Prostate gland (tissue), 2 donors: ENCODE data around the gene FUT8. TPM values are rescaled to one million over a fixed set of nuclear protein-coding genes. Genes with fewer than 3 reads are reported as not detected.

Source experiments
- DNase-seq: peaks from one replicate; pipeline ENCODE4 v3.0.0-alpha.2; 2019; ENCODE audit warnings: low spot score
- H3K27ac ChIP-seq, 2 donors: fragments of 200-600 bp; sonication (generic); 2 replicates each; pipeline ENCODE4 v1.5.1; 2017 to 2019
- H3K27me3 ChIP-seq: fragments of 200-600 bp; sonication (generic); replicated peaks from 2 replicates; pipeline ENCODE4 v1.5.1; 2019; ENCODE audit not compliant: insufficient read depth
- H3K36me3 ChIP-seq, 2 donors: fragments of 200-600 bp; sonication (generic); 1 replicate in 1 of 2; 2 replicates in 1 of 2; pipeline versions ENCODE4 v1.5.1 to v1.8.1; 2017 to 2019
- H3K4me1 ChIP-seq: fragments of 200-600 bp; sonication (generic); replicated peaks from 2 replicates; pipeline ENCODE4 v1.5.1; 2019
- H3K4me3 ChIP-seq, 2 donors: fragments of 200-600 bp; sonication (generic); 2 replicates each; pipeline ENCODE4 v1.5.1; 2017 to 2019
- H3K9me3 ChIP-seq: fragments of 200-600 bp; sonication (generic); 2 replicates; pipeline ENCODE4 v1.5.1; 2017
- CTCF ChIP-seq, 4 experiments: fragments of 200-600 bp in 2 of 4; fragments of 450-650 bp in 2 of 4; sonication (generic) in 2 of 4; IDR thresholded peaks; 1 replicate in 3 of 4; 2 replicates in 1 of 4; pipeline ENCODE4 v1.5.1; 2016 to 2019; ENCODE audit warnings: antibody characterized with exemption in 4 of 4, mild to moderate bottlenecking in 2 of 4, moderate library complexity in 2 of 4
- POLR2A ChIP-seq: fragments of 450-650 bp; IDR thresholded peaks from one replicate; pipeline ENCODE4 v1.6.1; 2016; ENCODE audit warnings: antibody characterized with exemption, mild to moderate bottlenecking
- POLR2AphosphoS5 ChIP-seq: sonication (generic); formaldehyde crosslinking; IDR thresholded peaks from one replicate; pipeline ENCODE4 v1.6.1; 2017; ENCODE audit warnings: antibody characterized with exemption
- WGBS: methylation state at CpG from one replicate; pipeline ENCODE4 v1.1.5; 2018; 5-methylcytosine and 5-hydroxymethylcytosine counted together
- intact Hi-C: fragments of 100-400 bp; cut with DNase I; formaldehyde crosslinking; loops from one replicate; pipeline ENCODE4 v1.14.2; 2022
- microRNA counts, 2 donors: library from miRNA; unstranded; fragments of <30 nt; microRNA quantifications; one replicate each; lab custom pipeline; 2016 to 2017
- microRNA-seq: library from miRNA; unstranded; fragments of <30 nt; microRNA quantifications from one replicate; pipeline ENCODE4, GENCODE V29; 2016
- small RNA-seq, 2 donors: library from RNA; depleted of rRNA; stranded (forward); fragments of <200 nt; gene quantifications; one replicate each; pipeline ENCODE3, GENCODE V24; 2016
- total RNA-seq, 2 donors: library from RNA; depleted of rRNA; stranded (reverse); fragments of >200 nt; gene quantifications; one replicate each; pipeline ENCODE4 v1.1.0, GENCODE V29; 2016

FUT8 gene
- total RNA-seq, 2 donors from 2014 or later: 12.4 to 27.9 TPM

GRCh38 chr14:65790172-65790815 is 377.8 kb downstream of the FUT8 start:
- H3K27me3 ChIP-seq: no peaks in the 10 kb centered on the region
- H3K36me3 ChIP-seq: no peaks in the 10 kb centered on the region

GRCh38 chr14:65791191-65791981 is 378.9 kb downstream of the FUT8 start:
- Histone ChIP-seq H3K4me3 (no peak overlapping the region), H3K4me1 (no peaks in the 10 kb centered on the region), H3K27ac (no peak overlapping the region), H3K27me3 (no peaks in the 10 kb centered on the region), H3K36me3 (no peaks in the 10 kb centered on the region), H3K9me3 (no peaks in the 10 kb centered on the region)
- TF ChIP-seq POLR2A (no peak), CTCF (IDR thresholded peaks at IDR 0.05) (no peak)
- intact Hi-C loops: no loop called here
- 69% methylated on average over 14 of the region's 14 CpGs for WGBS
- no peak for DNase-seq

More at GRCh38 chr14:65790172-65790815, 377.8 kb downstream of the FUT8 start:
- TF ChIP-seq POLR2AphosphoS5 (no peak), CTCF (IDR thresholded peaks at IDR 0.05) (no peak), POLR2A (no peak)
- DNase-seq: no peak
- no peaks in the 10 kb centered on the region for H3K9me3 ChIP-seq
- 73% methylated on average over 7 of the region's 7 CpGs for WGBS
- intact Hi-C loops: no loop called here
- H3K4me1 ChIP-seq: no peaks in the 10 kb centered on the region
- no peak overlapping the region for H3K27ac ChIP-seq
- H3K4me3 ChIP-seq: no peak overlapping the region

- TF ChIP-seq POLR2A: no peak
- TF ChIP-seq POLR2AphosphoS5: no peak
- no peak for TF ChIP-seq CTCF (IDR thresholded peaks at IDR 0.05)
- 80% methylated on average over 9 of the region's 9 CpGs for WGBS
- Histone ChIP-seq H3K27ac (no peak overlapping the region), H3K27me3 (no peaks in the 10 kb centered on the region), H3K4me1 (no peaks in the 10 kb centered on the region), H3K4me3 (no peak overlapping the region), H3K9me3 (no peaks in the 10 kb centered on the region), H3K36me3 (no peaks in the 10 kb centered on the region)
- intact Hi-C loops: no loop called here
- DNase-seq: no peak
Measured at GRCh38 chr14:65792208-65792905, 379.8 kb downstream of the FUT8 start.

MicroRNAs within 50 kb of the gene (microRNA counts, 767-probe panel; counts per million panel counts)
- microRNA hsa-miR-625-5p (lab: Ali Mortazavi, UCI): 431 to 2,056 counts per million in 2 donors

Small RNA genes within 50 kb of the gene (microRNA-seq; reads per million reads assigned to microRNA genes)
- gene MIR625: 0.25 reads per million

Small RNA genes within 50 kb of the gene (small RNA-seq; reads per million reads assigned to genes)
- 0 reads per million in 2 donors for gene MIR625
